Endothelial cell (in vitro differentiated cells): ENCODE results near the gene NOL4. TPM values are rescaled to one million over a fixed set of nuclear protein-coding genes. Genes with fewer than 3 reads are reported as not detected.

Experiments used
- DNase-seq: peaks from one replicate; pipeline ENCODE4 v3.0.0; 2021; ENCODE audit warnings: low spot score
- H3K27ac Mint-ChIP-seq: one replicate; pipeline ENCODE4 v1.8.0; 2021; ENCODE audit warnings: mixed read lengths, inconsistent platforms; ENCODE audit not compliant: unreplicated experiment
- H3K27me3 Mint-ChIP-seq: one replicate; pipeline ENCODE4 v1.8.0; 2021; ENCODE audit warnings: mild to moderate bottlenecking, moderate library complexity, mixed read lengths, inconsistent platforms; ENCODE audit not compliant: unreplicated experiment
- H3K36me3 Mint-ChIP-seq: one replicate; pipeline ENCODE4 v1.8.0; 2021; ENCODE audit warnings: mild to moderate bottlenecking, low read depth, mixed read lengths, inconsistent platforms; ENCODE audit not compliant: unreplicated experiment
- H3K4me1 Mint-ChIP-seq: one replicate; pipeline ENCODE4 v1.8.0; 2021; ENCODE audit warnings: mild to moderate bottlenecking, mixed read lengths, inconsistent platforms; ENCODE audit not compliant: unreplicated experiment
- H3K4me3 Mint-ChIP-seq: one replicate; pipeline ENCODE4 v1.8.0; 2021; ENCODE audit warnings: mild to moderate bottlenecking, mixed read lengths, inconsistent platforms; ENCODE audit not compliant: unreplicated experiment
- H3K9me3 Mint-ChIP-seq: one replicate; pipeline ENCODE4 v1.8.0; 2021; ENCODE audit warnings: mixed read lengths, inconsistent platforms; ENCODE audit not compliant: unreplicated experiment
- total RNA-seq: library from RNA; stranded (reverse); fragmentation: NEBNext Ultra II Directional; extraction: Animal tissue kit (Norgen Biotek cat#: 25700); gene quantifications from one replicate; pipeline ENCODE4 v1.2.1, GENCODE V29; 2021; ENCODE audit not compliant: unreplicated experiment
- TF ChIP-seq, protein P1 (sequence below): fragments of 200-600 bp; sonication (generic); IDR thresholded peaks from one replicate; pipeline ENCODE4 v1.5.0; 2021; ENCODE audit warnings: antibody characterized with exemption; ENCODE audit not compliant: unreplicated experiment

NOL4 gene
- total RNA-seq, 1 donor from 2014 or later, result 0.67 TPM

- no peaks in the 10 kb centered on the region for H3K36me3 Mint-ChIP-seq
- no peak overlapping the region for H3K27ac Mint-ChIP-seq
- H3K4me1 Mint-ChIP-seq, result no peaks in the 10 kb centered on the region
These were observed 30.5 kb downstream of the NOL4 start for GRCh38 chr18:34194239-34194638.

DNA sequence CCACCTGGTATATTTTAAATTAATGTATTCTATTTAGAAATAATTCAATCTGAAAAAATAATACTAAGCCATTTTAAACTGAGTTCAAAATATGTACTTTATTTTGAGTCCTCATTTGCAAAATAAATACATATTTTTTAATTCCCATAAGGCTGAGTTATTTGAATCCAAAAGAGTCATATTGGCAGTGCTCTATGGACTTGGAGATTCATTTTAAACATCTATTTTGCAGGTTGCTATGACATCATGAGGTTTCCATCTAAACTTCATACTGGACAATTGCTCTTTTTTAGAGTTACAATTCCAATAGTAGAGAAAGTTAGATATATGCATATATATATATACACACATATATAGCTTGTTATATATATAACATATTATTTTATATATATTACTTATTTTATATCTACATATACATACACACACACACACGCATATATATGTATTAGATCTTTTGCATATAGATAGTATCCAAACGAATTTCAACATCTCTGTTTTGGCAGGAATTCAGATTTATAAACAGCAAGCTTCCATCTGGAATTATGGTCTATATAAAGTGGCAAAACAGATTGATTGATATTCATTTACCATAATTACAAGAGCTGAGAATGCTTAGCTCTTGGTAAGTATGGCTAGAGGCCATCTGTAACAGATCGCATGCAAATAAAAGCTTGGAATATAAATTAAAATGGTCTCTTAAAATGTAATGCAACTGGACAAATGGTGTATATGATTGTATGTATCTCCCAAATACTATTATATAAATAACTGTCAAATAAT lies 34.9 kb downstream of the NOL4 start:
- DNase-seq, result no peak
- TF ChIP-seq, protein P1, sequence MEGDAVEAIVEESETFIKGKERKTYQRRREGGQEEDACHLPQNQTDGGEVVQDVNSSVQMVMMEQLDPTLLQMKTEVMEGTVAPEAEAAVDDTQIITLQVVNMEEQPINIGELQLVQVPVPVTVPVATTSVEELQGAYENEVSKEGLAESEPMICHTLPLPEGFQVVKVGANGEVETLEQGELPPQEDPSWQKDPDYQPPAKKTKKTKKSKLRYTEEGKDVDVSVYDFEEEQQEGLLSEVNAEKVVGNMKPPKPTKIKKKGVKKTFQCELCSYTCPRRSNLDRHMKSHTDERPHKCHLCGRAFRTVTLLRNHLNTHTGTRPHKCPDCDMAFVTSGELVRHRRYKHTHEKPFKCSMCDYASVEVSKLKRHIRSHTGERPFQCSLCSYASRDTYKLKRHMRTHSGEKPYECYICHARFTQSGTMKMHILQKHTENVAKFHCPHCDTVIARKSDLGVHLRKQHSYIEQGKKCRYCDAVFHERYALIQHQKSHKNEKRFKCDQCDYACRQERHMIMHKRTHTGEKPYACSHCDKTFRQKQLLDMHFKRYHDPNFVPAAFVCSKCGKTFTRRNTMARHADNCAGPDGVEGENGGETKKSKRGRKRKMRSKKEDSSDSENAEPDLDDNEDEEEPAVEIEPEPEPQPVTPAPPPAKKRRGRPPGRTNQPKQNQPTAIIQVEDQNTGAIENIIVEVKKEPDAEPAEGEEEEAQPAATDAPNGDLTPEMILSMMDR, result no peak
- no peaks in the 10 kb centered on the region for H3K9me3 Mint-ChIP-seq
- H3K27ac Mint-ChIP-seq, result no peak overlapping the region
- H3K4me3 Mint-ChIP-seq, result no peak overlapping the region
- H3K4me1 Mint-ChIP-seq, result no peaks in the 10 kb centered on the region
- H3K27me3 Mint-ChIP-seq, result peaks cover 1% of the 10 kb centered on the region
- no peaks in the 10 kb centered on the region for H3K36me3 Mint-ChIP-seq

More at GRCh38 chr18:34194239-34194638, 30.5 kb downstream of the NOL4 start:
- no peak for DNase-seq
- H3K4me3 Mint-ChIP-seq, result no peak overlapping the region
- no peaks in the 10 kb centered on the region for H3K9me3 Mint-ChIP-seq
- TF ChIP-seq, protein P1, result no peak
- peaks cover 1% of the 10 kb centered on the region for H3K27me3 Mint-ChIP-seq
